SJSA1 (cell line): Measurements from ENCODE around the gene BMP2K. TPM values are rescaled to one million over a fixed set of nuclear protein-coding genes. Genes with fewer than 3 reads are reported as not detected.

Experiments
- DNase-seq, 2 experiments: peaks; one replicate each; pipeline ENCODE4 v3.0.0-alpha.2; 2015 to 2020; ENCODE audit warnings: low spot score in 2 of 2, low read depth in 1 of 2
- H3K27ac ChIP-seq: fragments of 250-450 bp; sonication (Bioruptor Pico); 2 replicates; pipeline ENCODE4 v1.5.1; 2020; ENCODE audit warnings: mild to moderate bottlenecking, moderate library complexity
- H3K27me3 ChIP-seq: fragments of 250-450 bp; sonication (Bioruptor Pico); replicated peaks from 2 replicates; pipeline ENCODE4 v1.5.1; 2020; ENCODE audit warnings: mild to moderate bottlenecking, moderate library complexity
- H3K36me3 ChIP-seq: fragments of 250-450 bp; sonication (Bioruptor Pico); 2 replicates; pipeline ENCODE4 v1.5.1; 2020; ENCODE audit warnings: mild to moderate bottlenecking
- H3K4me1 ChIP-seq: fragments of 250-450 bp; sonication (Bioruptor Pico); replicated peaks from 2 replicates; pipeline ENCODE4 v1.6.1; 2021; ENCODE audit warnings: mild to moderate bottlenecking
- H3K4me3 ChIP-seq: fragments of 250-450 bp; sonication (Bioruptor Pico); 2 replicates; pipeline ENCODE4 v1.5.1; 2020; ENCODE audit warnings: mild to moderate bottlenecking
- H3K9me3 ChIP-seq: fragments of 250-450 bp; sonication (Bioruptor Pico); replicated peaks from 2 replicates; pipeline ENCODE4 v1.5.1; 2020; ENCODE audit warnings: mild to moderate bottlenecking
- total RNA-seq: library from RNA; depleted of rRNA; stranded (reverse); fragments of >200 nt; shearing (Covaris generic); gene quantifications from 2 replicates; pipeline ENCODE4 v1.2.3, GENCODE V29; 2014

Gene BMP2K
- total RNA-seq, 1 experiment from 2014 or later = 40.6 TPM

DNA sequence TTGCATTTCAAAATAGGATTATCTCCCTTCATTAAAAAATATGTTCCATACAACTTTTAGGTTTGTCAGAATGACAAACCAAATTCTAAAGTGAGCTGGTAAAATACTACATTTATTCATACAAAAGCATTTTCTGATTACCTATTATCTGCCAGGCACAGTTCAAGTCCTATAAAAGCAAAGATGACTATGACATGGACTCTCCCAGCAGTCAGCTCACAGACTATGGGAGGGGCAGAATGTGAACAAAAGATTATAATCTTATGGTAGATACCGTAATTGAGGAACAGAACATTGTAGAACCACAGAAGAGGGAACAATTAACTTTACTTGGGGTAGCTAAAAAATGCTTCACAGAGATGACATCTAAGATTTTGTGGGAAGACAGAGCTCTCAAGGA is 150.7 kb downstream of the BMP2K start:
- no peak for DNase-seq
- Histone ChIP-seq H3K4me3 (no peak overlapping the region), H3K9me3 (no peaks in the 10 kb centered on the region), H3K27me3 (no peaks in the 10 kb centered on the region), H3K36me3 (peaks cover 42% of the 10 kb centered on the region), H3K4me1 (peaks cover 10% of the 10 kb centered on the region), H3K27ac (no peak overlapping the region)

- H3K4me1 ChIP-seq = no peaks in the 10 kb centered on the region
- H3K36me3 ChIP-seq = peaks cover 24% of the 10 kb centered on the region
Measured at GRCh38 chr4:78928835-78929234, 152.7 kb downstream of the BMP2K start.

GRCh38 chr4:78930016-78930629 is 154.0 kb downstream of the BMP2K start:
- no peak for DNase-seq
- H3K27ac ChIP-seq = no peak overlapping the region
- H3K4me1 ChIP-seq = no peaks in the 10 kb centered on the region
- peaks cover 18% of the 10 kb centered on the region for H3K36me3 ChIP-seq
- H3K9me3 ChIP-seq = no peaks in the 10 kb centered on the region
- no peak overlapping the region for H3K4me3 ChIP-seq
- H3K27me3 ChIP-seq = no peaks in the 10 kb centered on the region

More at GRCh38 chr4:78928835-78929234, 152.7 kb downstream of the BMP2K start:
- no peaks in the 10 kb centered on the region for H3K27me3 ChIP-seq
- H3K9me3 ChIP-seq = no peaks in the 10 kb centered on the region
- no peak for DNase-seq
- no peak overlapping the region for H3K4me3 ChIP-seq
- no peak overlapping the region for H3K27ac ChIP-seq

DNA sequence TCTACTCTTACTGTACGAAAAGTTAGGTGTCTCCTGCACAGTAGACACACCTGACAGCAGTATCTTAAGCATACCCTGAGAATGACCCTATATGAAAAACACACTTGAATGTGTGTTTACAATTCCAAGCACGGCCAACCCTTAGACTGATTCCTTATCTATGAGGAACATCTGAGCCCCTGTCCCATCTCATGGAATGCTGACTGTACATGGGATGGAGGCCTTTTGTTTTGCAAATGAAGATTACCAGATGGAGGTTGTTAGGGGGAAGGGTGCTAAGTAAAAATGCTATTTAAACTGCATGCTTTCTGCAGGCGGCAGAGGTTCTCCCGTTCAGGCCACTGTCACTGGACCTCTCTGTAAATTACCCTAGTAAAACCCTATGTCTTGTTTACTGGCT is 160.8 kb downstream of the BMP2K start:
- peaks cover 10% of the 10 kb centered on the region for H3K36me3 ChIP-seq
- H3K4me3 ChIP-seq = no peak overlapping the region
- H3K4me1 ChIP-seq = peaks cover 18% of the 10 kb centered on the region
- no peak for DNase-seq
- H3K27ac ChIP-seq = no peak overlapping the region
- 0 out of 2 replicates have a peak, but pooled peaks cover 3% of the 10 kb centered on the region for H3K9me3 ChIP-seq
- no peaks in the 10 kb centered on the region for H3K27me3 ChIP-seq

DNA sequence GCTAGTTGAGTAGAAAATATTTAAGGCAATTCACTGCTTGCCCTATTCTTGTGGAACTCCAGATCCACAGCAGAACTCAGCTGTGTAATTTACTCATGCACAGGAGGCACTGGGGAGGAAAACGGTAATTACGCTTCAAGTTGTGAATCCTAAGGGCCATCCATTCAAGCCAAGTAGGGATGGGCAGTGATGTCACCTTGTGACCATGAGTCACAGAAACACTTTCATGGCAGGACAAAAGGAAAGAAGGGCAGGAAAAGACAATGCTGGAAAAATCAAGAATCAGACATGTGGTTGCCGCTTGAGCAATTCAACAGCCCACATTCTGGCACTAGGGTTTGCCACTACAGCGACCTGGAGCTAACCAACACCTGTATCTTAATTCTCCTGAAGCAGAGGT is 161.7 kb downstream of the BMP2K start:
- no peaks in the 10 kb centered on the region for H3K27me3 ChIP-seq
- H3K4me1 ChIP-seq = peaks cover 18% of the 10 kb centered on the region
- H3K4me3 ChIP-seq = no peak overlapping the region
- H3K9me3 ChIP-seq = 0 out of 2 replicates have a peak, but pooled peaks cover 3% of the 10 kb centered on the region
- no peak overlapping the region; the same call in 1 of the 2 replicates for H3K27ac ChIP-seq
- H3K36me3 ChIP-seq = peaks cover 10% of the 10 kb centered on the region
- DNase-seq = no peak

DNA sequence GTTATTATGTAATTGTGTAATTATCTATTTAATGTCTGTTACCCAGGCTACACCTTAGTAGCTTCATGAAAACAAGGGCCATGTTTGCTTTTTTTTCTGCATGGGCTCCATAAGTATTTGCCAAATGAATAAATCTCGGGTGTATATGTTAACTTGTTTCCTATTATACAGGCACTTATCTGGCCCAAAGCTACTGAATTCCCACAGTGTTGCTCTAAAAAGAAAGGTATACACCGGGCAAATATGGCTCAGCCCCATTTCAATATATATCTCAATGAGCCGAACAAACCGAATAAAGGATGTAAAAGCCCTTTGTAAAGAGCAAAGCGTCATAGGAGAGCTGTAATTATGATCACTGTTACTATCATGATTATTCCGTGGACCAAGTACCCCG is 162.3 kb downstream of the BMP2K start:
- no peak for DNase-seq
- Histone ChIP-seq H3K4me1 (peaks cover 18% of the 10 kb centered on the region), H3K9me3 (0 out of 2 replicates have a peak, but pooled peaks cover 3% of the 10 kb centered on the region), H3K27me3 (no peaks in the 10 kb centered on the region), H3K36me3 (peaks cover 10% of the 10 kb centered on the region), H3K27ac (no peak overlapping the region; the same call in 1 of the 2 replicates), H3K4me3 (peak overlapping the region; percentile 97)

GRCh38 chr4:78938868-78939666 is 162.9 kb downstream of the BMP2K start, which contains the start of gene PAQR3:
PAQR3 (minus strand) TSS chr4:78939438; CDS start chr4:78939224, 214 bp downstream.
- peak; percentile 83 to 84 for DNase-seq
- H3K4me3 ChIP-seq = peak within 1 kb of the TSS; percentile 97

GRCh38 chr4:78939667-78940008 is 163.5 kb downstream of the BMP2K start:
- Histone ChIP-seq H3K9me3 (0 out of 2 replicates have a peak, but pooled peaks cover 3% of the 10 kb centered on the region), H3K27ac (peak overlapping the region; percentile 44; the same call in 1 of the 2 replicates)
- DNase-seq = no peak

More at GRCh38 chr4:78938868-78939666, 162.9 kb downstream of the BMP2K start, which contains the start of gene PAQR3:
- no peaks in the 10 kb centered on the region for H3K27me3 ChIP-seq
- H3K4me1 ChIP-seq = peaks cover 18% of the 10 kb centered on the region
- peak within 1 kb of the TSS; percentile 44 for H3K27ac ChIP-seq
- H3K36me3 ChIP-seq = peaks cover 10% of the 10 kb centered on the region
- 0 out of 2 replicates have a peak, but pooled peaks cover 3% of the 10 kb centered on the region for H3K9me3 ChIP-seq

GRCh38 chr4:78940752-78941151 is 164.6 kb downstream of the BMP2K start:
- Histone ChIP-seq H3K4me1 (peaks cover 18% of the 10 kb centered on the region), H3K27ac (no peak overlapping the region), H3K36me3 (peaks cover 10% of the 10 kb centered on the region), H3K27me3 (no peaks in the 10 kb centered on the region; the same call in 1 of the 2 replicates), H3K9me3 (0 out of 2 replicates have a peak, but pooled peaks cover 5% of the 10 kb centered on the region), H3K4me3 (no peak overlapping the region)
- no peak for DNase-seq

More at GRCh38 chr4:78939667-78940008, 163.5 kb downstream of the BMP2K start:
- peak overlapping the region; percentile 97 for H3K4me3 ChIP-seq
- peaks cover 10% of the 10 kb centered on the region for H3K36me3 ChIP-seq
- no peaks in the 10 kb centered on the region for H3K27me3 ChIP-seq
- peaks cover 18% of the 10 kb centered on the region for H3K4me1 ChIP-seq

- no peak for DNase-seq
- no peaks in the 10 kb centered on the region; the same call in 1 of the 2 replicates for H3K27me3 ChIP-seq
- no peak overlapping the region for H3K27ac ChIP-seq
- H3K4me1 ChIP-seq = peaks cover 7% of the 10 kb centered on the region
- no peaks in the 10 kb centered on the region; the same call in 1 of the 2 replicates for H3K36me3 ChIP-seq
- 0 out of 2 replicates have a peak, but pooled peaks cover 2% of the 10 kb centered on the region for H3K9me3 ChIP-seq
- H3K4me3 ChIP-seq = no peak overlapping the region
Measured at GRCh38 chr4:78944381-78944780, 168.2 kb downstream of the BMP2K start.

GRCh38 chr4:78945651-78946179 is 169.6 kb downstream of the BMP2K start:
- H3K4me3 ChIP-seq = no peak overlapping the region
- no peaks in the 10 kb centered on the region for H3K36me3 ChIP-seq
- H3K27me3 ChIP-seq = no peaks in the 10 kb centered on the region; the same call in 1 of the 2 replicates
- no peak for DNase-seq
- H3K27ac ChIP-seq = no peak overlapping the region
- 0 out of 2 replicates have a peak, but pooled peaks cover 2% of the 10 kb centered on the region for H3K9me3 ChIP-seq
- H3K4me1 ChIP-seq = no peaks in the 10 kb centered on the region; the same call in 1 of the 2 replicates

DNA sequence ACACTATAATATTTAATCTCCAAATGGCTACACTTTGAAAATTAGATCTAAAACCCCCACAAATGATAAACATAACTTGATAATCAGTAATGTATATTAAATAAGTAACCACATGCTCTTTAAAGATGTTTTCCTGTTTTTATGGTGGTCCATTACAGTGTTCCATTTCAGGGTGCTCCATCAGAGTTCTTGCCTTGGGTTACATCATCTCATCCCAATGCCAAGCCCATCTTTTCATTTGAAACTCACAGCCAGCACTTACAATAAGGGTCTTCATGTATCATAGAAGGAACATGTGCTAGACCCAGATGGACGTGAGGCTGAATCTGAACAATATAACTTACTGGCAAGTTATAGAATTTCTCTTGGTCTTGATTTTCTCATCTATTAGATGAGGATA is 173.6 kb downstream of the BMP2K start:
- no peak overlapping the region for H3K27ac ChIP-seq
- H3K4me1 ChIP-seq = no peaks in the 10 kb centered on the region; the same call in 1 of the 2 replicates
- no peak overlapping the region for H3K4me3 ChIP-seq
- 0 out of 2 replicates have a peak, but pooled peaks cover 2% of the 10 kb centered on the region for H3K9me3 ChIP-seq
- no peak for DNase-seq
- H3K27me3 ChIP-seq = no peaks in the 10 kb centered on the region; the same call in 1 of the 2 replicates
- no peaks in the 10 kb centered on the region for H3K36me3 ChIP-seq

GRCh38 chr4:78951862-78952472 is 175.8 kb downstream of the BMP2K start:
- H3K4me1 ChIP-seq = no peaks in the 10 kb centered on the region
- no peaks in the 10 kb centered on the region for H3K9me3 ChIP-seq
- no peak overlapping the region for H3K4me3 ChIP-seq
- DNase-seq = peak in 1 of 2 experiments; percentile 23
- no peaks in the 10 kb centered on the region for H3K36me3 ChIP-seq
- no peaks in the 10 kb centered on the region; the same call in 1 of the 2 replicates for H3K27me3 ChIP-seq
- H3K27ac ChIP-seq = no peak overlapping the region
